ENCODE measurements around the gene CDC25B. TPM values are rescaled to one million over a fixed set of nuclear protein-coding genes. Genes with fewer than 3 reads are reported as not detected.

Gene CDC25B
- total and polyA plus RNA-seq, 2 of the 13 experiments (the other 11 are each of a cell fraction or from before 2014, with no cell fraction given): 14.5 to 19.4 TPM

DNA sequence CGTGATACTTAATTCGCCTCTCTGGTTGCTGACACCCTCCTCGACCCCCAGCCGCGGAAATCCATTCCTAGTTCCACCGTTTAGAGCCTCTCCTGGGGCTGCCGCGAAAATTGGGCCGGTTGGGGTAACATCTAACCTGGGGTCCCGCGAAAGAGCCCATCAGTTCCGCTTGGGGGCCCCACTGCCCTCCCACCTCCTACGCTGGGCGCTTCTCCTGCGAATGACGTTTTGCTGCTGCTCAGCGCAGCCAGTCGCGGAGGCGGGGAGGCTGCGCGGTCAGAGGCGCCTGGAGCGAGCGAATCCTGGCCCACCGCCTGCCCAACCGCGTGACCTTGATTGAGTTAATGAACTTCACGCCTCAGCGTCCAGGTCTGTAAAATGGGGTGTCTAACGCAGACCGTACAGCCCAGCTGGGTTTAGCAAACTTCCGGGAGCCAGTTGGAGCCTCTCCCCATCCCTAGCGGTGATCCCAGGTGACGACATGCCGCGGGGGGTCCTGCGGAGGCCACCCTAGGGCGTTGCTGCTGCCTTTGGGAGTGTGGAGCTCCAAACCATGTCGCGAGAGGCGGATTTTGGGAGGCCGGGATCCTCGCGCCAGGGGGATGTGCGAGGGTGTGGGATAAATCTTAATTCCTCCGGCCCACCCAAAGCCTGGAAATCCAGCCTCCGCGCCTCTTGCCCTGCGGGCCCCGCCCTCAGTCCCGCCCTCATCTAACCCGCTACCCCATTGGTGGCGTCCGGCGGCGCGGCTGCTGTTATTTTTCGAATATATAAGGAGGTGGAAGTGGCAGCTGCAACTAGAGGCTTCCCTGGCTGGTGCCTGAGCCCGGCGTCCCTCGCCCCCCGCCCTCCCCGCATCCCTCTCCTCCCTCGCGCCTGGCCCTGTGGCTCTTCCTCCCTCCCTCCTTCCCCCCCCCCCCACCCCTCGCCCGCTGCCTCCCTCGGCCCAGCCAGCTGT is at the start of gene CDC25B (continued):
- no peak for TF ChIP-seq FOXK2 (IDR thresholded peaks at IDR 0.05)
- TF ChIP-seq CREB1 (IDR thresholded peaks at IDR 0.05): peak; percentile 60; the same call in 1 of the 2 replicates
- TF ChIP-seq CREB1 (CRISPR knock-in tag; IDR thresholded peaks at IDR 0.05): no peak
- peak; percentile 57; the same call in 1 of the 2 replicates for TF ChIP-seq KDM3A (CRISPR knock-in tag; IDR thresholded peaks at IDR 0.05; ENCODE audit: low read depth)
- no peak for TF ChIP-seq FOSL1 (CRISPR knock-in tag; IDR thresholded peaks at IDR 0.05; ENCODE audit: borderline replicate concordance)
- TF ChIP-seq IRX3 (CRISPR knock-in tag; IDR thresholded peaks at IDR 0.05; ENCODE audit: borderline replicate concordance, low read depth): no peak
- TF ChIP-seq MTF2 (CRISPR knock-in tag; IDR thresholded peaks at IDR 0.05; ENCODE audit: borderline replicate concordance): no peak
- peak in 1 of 2 experiments; percentile 31; a peak in 1 of 4 replicates for TF ChIP-seq EP300 (IDR thresholded peaks at IDR 0.05; ENCODE audit: low read depth in 2 of 2, low read length in 2 of 2)
- no peak for TF ChIP-seq EP300 (CRISPR knock-in tag; IDR thresholded peaks at IDR 0.05; ENCODE audit: borderline replicate concordance)
- no peak for TF ChIP-seq TCF12 (IDR thresholded peaks at IDR 0.05)
- no peak for TF ChIP-seq TCF12 (CRISPR knock-in tag; IDR thresholded peaks at IDR 0.05)
- TF ChIP-seq MXD3 (CRISPR knock-in tag; IDR thresholded peaks at IDR 0.05): 0 out of 2 replicates have a peak, but pooled peaks have one; percentile 33
- TF ChIP-seq, protein P1, sequence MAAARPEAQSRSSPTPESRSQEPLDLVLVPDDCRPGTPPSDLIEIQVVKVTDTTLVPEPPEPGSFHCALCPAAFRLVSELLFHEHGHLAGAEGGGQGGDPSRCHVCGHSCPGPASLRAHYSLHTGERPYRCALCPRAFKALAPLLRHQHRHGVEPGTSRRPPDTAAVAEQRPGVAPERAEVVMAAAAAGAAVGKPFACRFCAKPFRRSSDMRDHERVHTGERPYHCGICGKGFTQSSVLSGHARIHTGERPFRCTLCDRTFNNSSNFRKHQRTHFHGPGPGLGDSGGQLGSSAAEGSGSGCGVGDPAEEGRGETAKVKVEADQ (CRISPR knock-in tag; IDR thresholded peaks at IDR 0.05; ENCODE audit: borderline replicate concordance): no peak
- TF ChIP-seq, protein P2, sequence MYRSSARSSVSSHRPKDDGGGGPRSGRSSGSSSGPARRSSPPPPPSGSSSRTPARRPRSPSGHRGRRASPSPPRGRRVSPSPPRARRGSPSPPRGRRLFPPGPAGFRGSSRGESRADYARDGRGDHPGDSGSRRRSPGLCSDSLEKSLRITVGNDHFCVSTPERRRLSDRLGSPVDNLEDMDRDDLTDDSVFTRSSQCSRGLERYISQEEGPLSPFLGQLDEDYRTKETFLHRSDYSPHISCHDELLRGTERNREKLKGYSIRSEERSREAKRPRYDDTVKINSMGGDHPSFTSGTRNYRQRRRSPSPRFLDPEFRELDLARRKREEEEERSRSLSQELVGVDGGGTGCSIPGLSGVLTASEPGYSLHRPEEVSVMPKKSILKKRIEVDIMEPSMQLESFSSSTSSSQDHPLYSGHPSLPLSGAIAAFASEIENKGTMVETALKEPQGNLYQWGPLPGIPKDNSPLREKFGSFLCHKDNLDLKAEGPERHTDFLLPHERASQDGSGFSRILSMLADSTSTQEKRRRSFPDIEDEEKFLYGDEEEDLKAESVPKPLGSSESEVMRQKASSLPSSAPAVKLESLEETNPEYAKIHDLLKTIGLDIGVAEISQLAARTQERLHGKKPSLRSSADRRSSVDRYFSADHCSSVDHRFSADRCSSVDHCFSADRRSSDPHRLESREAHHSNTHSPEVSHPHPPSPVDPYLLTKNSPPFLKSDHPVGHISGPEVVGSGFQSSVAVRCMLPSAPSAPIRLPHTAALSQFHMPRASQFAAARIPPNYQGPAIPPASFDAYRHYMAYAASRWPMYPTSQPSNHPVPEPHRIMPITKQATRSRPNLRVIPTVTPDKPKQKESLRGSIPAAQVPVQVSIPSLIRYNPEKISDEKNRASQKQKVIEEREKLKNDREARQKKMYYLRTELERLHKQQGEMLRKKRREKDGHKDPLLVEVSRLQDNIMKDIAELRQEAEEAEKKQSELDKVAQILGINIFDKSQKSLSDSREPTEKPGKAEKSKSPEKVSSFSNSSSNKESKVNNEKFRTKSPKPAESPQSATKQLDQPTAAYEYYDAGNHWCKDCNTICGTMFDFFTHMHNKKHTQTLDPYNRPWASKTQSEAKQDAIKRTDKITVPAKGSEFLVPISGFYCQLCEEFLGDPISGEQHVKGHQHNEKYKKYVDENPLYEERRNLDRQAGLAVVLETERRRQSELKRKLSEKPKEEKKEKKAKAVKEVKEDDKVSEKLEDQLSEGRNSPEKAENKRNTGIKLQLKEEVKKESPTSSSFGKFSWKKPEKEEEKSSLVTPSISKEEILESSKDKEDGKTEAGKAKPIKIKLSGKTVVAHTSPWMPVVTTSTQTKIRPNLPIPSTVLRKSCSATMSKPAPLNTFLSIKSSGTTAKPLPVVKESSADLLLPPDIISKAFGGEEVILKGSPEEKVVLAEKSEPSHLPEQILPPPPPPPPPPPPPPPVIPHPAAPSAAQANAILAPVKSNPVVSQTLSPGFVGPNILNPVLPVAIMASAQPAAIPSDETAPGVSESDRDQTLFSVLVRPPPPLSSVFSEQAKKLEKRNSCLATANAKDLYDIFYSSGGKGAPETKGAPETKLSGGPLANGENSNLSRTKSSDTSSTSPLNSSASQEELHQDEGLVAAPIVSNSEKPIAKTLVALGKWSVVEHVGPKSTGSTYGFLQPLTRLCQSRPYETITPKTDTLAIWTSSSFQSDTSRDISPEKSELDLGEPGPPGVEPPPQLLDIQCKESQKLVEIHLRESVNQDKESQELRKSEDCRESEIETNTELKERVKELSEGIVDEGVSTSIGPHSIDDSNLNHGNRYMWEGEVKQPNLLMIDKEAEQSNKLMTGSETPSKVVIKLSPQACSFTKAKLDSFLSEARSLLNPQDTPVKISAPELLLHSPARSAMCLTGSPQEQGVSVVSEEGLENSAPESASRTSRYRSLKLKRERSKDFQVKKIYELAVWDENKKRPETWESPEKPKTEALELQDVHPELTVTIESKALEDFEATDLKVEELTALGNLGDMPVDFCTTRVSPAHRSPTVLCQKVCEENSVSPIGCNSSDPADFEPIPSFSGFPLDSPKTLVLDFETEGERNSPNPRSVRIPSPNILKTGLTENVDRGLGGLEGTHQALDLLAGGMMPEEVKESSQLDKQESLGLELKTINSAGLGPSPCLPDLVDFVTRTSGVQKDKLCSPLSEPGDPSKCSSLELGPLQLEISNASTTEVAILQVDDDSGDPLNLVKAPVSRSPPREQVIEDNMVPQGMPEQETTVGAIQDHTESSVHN (CRISPR knock-in tag; IDR thresholded peaks at IDR 0.05): no peak; the same call in 1 of the 2 replicates
- TF ChIP-seq EZH2 (conservative IDR thresholded peaks at IDR 0.05; ENCODE audit: low read depth, low read length): no peak
- TF ChIP-seq CCDC6 (CRISPR knock-in tag; IDR thresholded peaks at IDR 0.05): no peak; the same call in 1 of the 2 replicates
- TF ChIP-seq KDM6A (CRISPR knock-in tag; IDR thresholded peaks at IDR 0.05; ENCODE audit: low read depth): no peak
- TF ChIP-seq ZMYM2 (CRISPR knock-in tag; IDR thresholded peaks at IDR 0.05): peak; percentile 97
- peak; percentile 66; the same call in 1 of the 2 replicates for TF ChIP-seq NCOR1 (IDR thresholded peaks at IDR 0.05; ENCODE audit: borderline replicate concordance, low read length)
- no peak for TF ChIP-seq JUND (CRISPR knock-in tag; IDR thresholded peaks at IDR 0.05)
- peak; percentile 88 for TF ChIP-seq ZNF441 (CRISPR knock-in tag; IDR thresholded peaks at IDR 0.05; ENCODE audit: borderline replicate concordance)

Data from HepG2 (cell line).